NK-92 treated with Interleukin-12 subunit alpha and Interleukin-12 subunit beta, amount 100 ng/mL, for 24 hours (cell line): ENCODE measurements around the gene SLC6A12.
"Not testable (repeated sequence)": the region's sequence is repeated elsewhere in the genome, so short reads cannot be mapped to it uniquely, and the experiment has no call there.

Experiments
- DNase-seq: peaks from one replicate; lab custom pipeline; 2025; lab: John Stamatoyannopoulos, UW

SLC6A12 gene

DNA sequence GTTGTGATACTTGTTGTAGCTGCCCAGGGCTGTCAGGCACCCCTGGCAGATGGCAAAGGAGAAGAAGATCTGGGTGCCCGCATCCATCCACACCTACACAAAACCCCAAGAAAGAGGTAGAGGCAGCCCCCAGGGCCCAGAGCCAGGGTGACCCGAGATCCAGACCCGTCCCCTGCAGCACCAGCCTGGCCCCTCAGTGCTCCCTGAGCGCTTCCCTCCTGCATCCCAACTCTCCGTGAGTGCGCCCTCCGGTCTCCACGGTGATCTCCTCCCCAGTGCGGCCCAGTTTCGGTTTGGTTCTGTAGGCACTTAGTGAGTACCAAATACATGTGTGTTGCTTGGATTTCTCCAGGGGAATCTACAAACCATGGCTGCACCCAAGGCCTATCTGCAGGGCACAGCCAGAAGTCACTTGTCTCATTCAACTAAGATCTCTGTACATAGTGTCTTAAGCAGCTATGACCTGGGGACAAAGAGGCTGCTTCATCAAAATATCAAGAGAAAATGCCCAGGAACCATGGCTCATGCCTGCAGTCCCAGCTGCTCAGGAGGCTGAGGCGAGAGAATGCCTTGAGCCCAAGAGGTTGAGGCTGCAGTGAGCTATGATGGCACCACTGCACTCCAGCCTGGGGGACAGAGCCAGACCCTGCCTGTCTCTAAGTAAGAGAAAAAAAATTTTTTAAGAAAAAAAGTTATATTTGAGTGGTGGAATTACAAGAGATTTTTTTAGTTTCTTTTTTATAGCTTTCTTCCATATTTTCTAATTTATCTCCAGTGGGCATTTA, 15.9 kb downstream of the SLC6A12 start:
- no peak for DNase-seq

GRCh38 chr12:197347-197746, 16.6 kb downstream of the SLC6A12 start:
- DNase-seq: no peak

GRCh38 chr12:196436-196835, 17.5 kb downstream of the SLC6A12 start:
- no peak for DNase-seq

- DNase-seq: no peak
Observed at GRCh38 chr12:195951-196350, 18.0 kb downstream of the SLC6A12 start.

DNA sequence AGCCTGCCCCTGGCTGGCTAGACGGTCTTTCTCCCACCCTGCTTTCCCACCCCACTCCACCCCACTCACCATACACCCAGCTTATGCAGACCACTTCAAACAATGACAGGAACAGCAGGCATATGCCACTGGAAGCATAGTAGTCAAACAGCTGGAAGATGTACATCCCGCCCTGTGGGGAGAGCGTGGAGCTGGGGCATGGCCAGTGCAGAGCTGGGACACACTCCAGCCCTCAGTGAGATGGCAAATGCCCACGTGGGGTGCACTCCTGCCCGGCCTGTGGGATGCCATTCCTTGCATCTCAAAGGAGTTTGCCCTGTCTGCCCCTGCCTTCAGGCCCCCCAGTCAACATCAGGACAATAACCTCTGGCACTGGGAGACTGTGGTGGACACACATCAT, 18.8 kb downstream of the SLC6A12 start:
- no peak for DNase-seq

DNA sequence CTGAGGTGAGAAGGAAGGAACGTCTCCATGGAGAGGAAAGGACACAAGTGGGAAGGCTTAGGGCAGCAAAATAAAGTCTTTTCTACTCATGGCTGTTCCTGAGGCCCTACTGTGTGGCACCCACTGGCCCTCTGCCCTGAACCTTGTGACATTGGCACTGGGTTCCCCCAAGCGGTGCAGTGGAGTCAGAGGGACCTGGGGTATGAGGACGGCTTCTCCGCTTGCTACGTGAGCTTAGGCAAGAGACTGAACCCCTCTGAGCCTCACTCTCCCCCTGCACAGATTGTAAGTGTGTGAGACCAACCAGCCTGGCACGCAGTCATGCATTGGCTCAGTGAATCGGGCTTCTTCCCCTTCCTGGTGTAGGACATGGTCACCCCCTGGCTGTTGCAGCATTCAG, 19.7 kb downstream of the SLC6A12 start:
- DNase-seq: no peak

DNA sequence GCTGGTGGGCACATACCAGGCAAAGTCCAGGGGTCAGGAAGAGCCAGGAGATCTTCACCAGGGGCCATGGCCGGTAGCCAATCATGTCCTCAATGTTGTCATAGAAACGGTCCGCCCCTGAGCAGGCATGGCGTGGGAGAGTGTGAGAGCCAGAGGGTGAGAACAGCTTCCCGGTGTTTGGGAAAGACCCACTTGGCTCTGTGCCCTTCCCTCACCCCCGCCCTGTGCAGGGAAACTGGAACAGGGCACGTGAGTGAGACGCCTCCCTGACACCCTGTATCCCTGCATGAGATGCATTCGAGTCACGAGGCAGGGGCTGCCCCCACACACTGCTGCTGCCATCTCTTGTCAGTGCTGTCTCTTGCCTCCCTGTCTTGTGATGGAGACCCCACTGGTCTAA, 20.7 kb downstream of the SLC6A12 start:
- DNase-seq: no peak

DNA sequence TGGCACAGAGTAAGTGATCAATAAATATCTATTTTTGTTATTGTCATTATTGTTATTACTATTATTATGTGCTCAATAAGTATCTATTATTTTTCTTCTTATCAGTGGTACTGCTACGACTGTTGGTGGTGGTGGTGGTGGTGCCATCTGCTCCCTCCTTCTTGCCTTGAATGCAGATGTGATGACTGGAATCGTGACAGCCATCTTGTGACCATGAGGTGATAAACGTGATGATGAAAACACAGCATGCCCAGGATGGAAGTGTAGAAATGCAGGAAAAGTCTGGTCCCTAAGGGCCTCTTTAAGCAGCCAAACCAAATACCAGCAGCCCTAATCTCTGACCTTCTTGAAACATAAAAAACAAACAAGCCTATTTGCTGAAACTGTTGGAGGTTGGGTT, 22.4 kb downstream of the SLC6A12 start:
- DNase-seq: no peak

GRCh38 chr12:190881-191280, 23.1 kb downstream of the SLC6A12 start:
- DNase-seq: no peak

DNA sequence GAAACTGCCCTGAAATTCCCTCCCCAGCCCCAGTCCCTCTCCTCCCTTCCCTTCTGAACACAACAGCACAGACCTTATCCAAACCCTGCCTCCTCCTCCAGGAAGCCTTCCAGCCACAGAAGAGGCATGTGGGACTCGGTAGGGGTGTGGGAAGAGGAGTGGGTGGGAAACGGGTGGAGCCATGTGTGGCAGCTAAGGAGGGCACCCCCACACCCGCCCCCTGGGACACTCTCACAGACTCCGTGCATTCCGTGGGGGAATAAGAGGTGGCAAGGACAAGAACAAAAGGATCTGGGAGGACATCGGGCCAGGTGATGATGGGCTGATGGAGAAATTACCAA, 24.4 kb downstream of the SLC6A12 start:
- no peak for DNase-seq

DNA sequence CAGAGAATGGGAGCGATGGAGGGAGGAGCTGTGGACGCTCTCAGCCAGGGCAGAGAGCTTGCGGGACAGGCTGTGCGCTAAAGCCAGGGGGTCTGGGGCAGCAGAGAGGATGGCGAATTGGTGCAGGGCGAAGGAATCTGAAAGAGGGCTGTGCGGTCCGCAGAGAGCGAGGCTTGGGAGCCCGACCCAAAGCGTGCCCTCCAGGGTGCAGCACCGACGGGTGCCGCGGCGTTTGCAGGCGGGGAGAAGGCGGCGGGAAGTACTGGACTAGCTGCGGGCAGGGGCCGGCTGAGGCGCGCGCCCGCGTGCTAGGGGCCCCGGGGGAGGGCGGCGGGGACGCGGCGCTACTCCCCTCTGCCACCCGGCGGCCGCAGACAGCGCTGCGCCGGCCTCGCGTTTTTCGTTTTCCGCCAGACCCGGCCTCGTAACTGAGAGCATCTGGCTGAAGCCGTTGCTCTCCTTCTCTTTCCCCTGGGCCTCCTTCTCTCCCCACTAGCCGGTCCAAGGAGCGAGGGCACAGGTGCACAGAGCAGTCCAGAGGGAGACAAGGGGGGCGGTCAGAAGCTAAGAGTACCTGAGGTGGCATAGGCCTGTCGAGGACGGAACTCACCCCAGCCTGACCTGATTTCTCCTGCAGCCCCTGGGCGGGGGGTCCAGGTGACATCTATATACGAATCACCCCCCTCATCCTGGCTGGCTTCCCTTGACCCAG, 24.9 kb downstream of the SLC6A12 start:
- no peak for DNase-seq

DNA sequence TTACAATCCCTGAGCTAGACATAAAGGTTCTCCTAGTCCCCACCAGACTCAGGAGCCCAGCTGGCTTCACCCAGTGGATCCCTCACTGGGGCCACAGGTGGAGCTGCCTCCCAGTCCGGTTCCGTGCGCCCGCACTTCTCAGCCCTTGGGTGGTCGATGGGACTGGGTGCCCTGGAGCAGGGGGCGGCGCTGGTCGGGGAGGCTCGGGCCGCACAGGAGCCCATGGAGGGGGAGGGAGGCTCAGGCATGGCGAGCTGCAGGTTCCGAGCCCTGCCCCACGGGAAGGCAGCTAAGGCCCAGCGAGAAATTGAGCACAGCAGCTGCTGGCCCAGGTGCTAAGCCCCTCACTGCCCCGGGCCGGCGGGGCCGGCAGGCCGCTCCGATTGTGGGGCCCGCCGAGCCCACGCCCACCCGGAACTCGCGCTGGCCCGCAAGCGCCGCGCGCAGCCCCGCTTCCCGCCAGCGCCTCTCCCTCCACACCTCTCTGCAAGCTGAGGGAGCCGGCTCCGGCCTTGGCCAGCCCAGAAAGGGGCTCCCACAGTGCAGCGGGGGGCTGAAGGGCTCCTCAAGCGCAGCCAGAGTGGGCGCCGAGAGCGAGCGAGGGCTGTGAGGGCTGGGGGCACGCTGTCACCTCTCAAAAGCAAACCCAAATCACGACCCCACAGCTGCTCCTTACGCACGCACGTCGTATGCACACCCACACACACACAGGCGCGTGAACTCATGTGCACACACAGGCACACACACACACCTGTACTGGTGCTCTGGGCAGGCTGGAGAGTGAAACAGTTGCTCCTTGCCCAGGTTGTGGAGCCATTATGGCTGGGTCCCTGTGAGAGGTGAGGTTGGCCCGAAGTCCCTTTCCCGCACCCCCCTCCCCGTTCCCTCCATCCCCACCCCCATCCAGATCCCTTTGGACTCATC, 25.7 kb downstream of the SLC6A12 start:
- not testable (repeated sequence) for DNase-seq

DNA sequence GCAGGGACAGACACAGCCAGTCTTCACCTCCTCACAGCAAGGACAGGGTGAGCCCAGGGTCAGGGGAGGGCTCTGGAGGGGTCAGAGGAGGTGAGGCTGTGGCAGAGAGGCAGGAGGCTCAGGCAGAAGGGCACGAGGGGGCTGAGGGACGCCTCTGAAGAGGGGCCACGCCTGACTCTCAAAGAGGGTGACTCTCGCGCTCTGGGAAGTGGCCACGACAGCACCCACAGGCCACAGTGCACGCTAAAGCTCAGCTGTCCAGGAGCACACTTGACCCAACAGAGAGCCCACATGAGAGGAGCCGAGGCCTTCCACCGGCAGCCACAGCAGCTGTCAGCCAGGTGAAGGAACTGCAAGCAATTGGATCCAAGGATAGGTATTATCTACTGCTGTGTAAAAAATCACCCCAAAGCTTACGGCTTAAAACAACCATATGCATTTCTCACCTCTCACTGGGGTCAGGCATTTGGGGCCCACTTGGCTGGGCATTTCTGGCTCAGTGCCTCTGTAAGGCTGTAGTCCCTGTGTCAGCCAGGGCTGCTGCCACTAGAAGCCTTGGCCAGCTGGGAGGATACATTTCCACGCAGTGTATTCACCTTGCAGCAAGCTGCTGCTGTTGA, 27.8 kb downstream of the SLC6A12 start:
- no peak for DNase-seq

DNA sequence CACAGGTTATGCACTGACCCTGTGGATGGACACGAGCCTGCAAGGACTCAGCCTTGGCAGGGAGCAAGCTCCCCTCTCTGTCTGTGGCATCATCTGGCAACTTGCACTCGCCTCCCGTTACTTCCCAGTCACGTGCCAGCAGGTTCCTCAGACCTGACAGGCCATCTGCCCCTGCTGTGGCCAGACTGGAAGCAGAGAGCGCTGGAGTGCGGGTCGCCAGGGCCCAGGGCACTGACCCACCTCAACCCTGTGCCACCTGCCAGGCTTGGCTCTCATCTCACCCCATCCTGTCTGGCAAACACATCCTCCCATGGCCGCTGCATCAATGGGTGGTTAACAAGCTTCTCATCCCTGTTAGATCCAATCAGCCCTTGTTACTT, 28.4 kb downstream of the SLC6A12 start:
- DNase-seq: no peak

DNA sequence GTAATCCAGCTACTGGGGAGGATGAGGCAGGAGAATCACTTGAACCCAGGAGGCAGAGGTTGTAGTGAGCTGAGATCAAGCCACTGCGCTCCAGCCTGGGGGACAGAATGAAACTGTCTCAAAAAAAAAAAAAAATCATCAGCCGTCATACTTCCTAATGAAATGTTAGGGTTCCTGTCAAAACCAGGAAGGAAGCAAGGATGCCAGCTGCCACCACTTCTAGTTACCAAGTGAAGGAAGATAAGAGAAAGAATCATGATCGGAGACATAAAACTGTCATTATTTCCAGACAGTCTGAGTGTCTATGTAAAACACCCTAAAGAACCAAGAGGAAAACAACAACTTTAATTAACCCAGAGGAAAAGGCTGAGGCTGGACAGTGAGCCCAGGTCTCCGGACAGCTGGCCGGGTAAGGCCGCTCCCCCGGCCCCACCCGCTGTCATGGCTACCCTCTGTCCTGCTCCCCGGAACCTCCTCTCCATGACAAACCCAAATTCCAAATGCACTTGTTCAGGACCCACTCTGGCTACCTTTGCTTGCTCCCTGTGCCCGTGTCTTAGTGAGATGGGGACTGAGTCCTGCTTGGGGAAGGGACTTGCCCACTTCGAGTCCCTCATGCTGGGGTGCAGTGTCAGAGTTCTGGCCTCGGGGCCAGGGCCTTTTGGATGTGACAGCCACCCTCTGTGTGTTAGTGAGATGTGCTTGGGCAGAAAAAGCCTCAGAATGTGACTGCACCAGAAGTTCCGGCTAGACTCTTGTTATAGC, 29.0 kb downstream of the SLC6A12 start:
- no peak for DNase-seq

DNA sequence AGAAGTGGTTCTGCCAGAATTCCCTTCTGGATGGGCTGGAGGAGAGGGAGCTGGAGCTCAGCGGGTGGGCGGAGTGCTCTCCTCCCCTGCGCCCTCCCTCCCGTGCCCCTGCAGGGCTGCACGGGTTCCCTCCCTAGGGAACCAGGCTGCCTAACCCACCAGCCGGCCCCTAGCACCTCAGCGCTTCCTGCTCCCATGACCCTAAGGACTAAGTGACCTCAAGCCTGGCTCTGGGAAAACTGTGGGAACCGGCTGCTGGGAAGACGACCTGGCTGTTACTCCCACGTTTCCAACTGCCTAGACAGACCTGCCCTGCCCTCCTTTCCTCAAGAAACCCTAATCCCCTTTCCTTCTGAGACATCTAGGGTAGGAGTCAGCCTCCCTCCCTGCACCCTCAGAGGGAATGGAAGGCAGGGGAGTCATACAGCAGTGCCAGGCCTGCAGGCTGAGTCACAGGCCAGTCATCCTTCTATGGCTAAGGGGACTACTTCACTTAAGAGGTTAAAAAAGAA, 31.5 kb downstream of the SLC6A12 start:
- no peak for DNase-seq

- DNase-seq: no peak
Observed at GRCh38 chr12:181921-182320, 32.0 kb downstream of the SLC6A12 start.

DNA sequence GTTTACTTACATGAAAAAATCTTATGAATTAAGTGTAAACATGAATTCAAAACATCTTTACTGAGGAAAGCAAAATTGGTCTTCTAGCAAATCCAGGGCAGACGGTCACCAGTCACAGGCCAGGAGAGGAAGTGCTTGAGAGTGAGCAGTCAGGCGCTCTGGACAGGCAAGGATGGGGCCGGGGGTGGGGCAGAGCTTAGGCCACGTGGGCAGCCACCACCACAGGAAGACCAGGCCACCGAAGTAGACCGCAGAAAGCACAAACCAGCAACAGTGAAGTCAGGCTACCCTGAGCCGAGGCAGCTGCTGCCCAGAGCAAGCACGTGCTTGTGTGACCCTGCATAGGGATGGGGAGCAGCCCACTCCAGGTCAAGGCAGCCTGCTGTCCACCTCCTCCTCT, 33.5 kb downstream of the SLC6A12 start:
- DNase-seq: peak; percentile 16

- no peak for DNase-seq
Observed at GRCh38 chr12:179885-180284, 34.1 kb downstream of the SLC6A12 start.

DNA sequence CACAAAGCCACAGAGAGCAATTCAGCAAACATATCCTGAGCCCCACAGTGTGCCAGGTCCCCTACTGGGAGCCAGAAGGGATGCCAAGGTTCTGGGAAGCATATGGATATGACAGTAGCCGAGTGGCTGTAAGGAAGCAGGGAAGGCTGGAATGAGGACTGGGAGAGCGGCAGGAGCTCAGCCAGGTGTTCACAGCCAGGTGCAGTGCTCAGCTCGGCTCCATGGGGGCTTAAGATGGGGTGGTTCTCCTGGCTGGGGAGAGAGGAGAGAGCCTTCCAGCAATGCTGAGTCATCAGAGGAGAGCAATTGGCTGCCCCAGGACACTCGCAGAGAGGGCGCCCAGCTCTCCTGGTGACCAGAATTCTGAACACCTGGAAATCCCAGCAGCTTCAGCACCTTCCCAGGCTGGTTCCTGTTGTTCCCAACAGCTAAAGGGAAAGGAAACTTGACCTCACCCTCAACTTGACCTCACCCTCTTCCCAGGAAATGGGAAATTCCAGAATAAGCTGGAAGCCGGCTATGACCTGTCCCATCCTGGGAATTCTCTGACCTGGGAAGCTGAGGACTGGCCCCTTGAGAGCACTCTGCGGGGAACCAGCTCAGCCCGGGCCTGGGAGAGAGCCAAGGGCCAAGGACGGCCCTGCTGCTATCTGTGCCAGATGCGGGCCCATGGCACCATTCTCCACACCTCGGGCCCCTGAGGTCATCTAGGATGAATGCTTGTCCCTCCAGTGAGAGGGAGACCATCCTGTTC, 34.6 kb downstream of the SLC6A12 start:
- DNase-seq: no peak

GRCh38 chr12:178829-179109, 35.2 kb downstream of the SLC6A12 start:
- DNase-seq: no peak
